HG02571 (cell line): Measurements from ENCODE around the gene SYT13.

Source experiments
- ATAC-seq: cut with Tn5 transposase; IDR thresholded peaks from one replicate; pipeline ENCODE4 v1.9.1; 2021; ENCODE audit warnings: mild to moderate bottlenecking, moderate library complexity; ENCODE audit not compliant: unreplicated experiment

The SYT13 gene

DNA sequence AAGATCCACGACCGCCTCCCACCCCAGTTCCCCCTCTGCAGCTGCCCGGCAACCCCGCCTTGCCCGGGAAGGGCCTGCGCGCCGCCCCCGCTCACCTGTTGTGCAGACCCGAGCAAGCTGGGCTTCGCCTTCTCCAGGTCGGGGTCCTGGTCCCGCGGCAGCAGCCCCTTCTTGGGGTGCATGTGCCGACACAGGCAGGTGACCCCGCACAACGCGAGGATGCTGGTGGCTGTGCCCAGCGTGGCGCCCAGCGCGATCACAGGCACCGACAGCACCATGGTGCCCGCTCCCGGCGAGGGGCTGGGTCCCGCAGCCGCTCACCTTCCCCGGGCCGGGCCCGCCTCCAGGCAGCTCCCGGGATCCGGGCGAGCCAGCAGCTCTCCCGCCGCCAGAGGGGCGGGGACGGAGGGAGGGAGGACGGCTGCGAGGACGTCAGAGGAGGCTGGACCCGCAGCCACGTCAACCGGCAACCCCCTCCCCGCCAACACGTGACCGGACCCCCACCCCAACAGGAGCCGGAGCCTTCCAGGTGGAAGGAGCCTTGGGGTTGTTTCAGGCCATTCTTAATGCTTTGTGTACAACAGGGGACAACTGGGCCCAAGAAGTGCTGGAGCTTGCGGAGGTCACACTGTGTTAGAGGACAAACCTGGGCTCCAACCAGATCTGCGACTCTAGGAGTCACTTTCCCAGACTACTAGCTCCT is at the start of gene SYT13:
Gene SYT13, minus strand, starts transcription at position 412 of the 703 bp plus-strand sequence. Its CDS starts 134 bp downstream, at position 278.
- no peak for ATAC-seq

GRCh38 chr11:45335434-45335833 is 49.3 kb upstream of the SYT13 start:
- ATAC-seq, result no peak

- no peak for ATAC-seq
Observed at GRCh38 chr11:45334836-45335235, 48.7 kb upstream of the SYT13 start.

DNA sequence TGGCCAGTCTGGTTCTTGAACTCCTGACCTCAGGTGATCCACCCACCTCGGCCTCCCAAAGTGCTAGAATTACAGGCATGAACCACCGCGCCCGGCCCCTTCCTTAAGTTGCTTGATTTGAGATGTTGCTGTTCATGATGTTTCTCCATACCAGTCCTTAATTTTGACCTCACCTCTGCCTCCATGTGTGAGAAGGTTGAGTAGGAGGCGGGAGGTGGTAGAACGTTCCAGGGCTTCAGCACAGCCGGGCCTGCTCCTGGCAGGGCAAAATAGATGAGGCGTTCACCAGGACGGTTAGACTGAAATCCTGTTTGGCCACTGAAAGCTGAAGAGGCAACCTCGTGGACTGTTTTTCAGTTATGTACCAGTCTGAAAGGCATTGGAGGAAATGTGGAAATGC is 48.3 kb upstream of the SYT13 start:
- no peak for ATAC-seq

- ATAC-seq, result no peak
Observed at GRCh38 chr11:45333001-45333971, 47.1 kb upstream of the SYT13 start.

DNA sequence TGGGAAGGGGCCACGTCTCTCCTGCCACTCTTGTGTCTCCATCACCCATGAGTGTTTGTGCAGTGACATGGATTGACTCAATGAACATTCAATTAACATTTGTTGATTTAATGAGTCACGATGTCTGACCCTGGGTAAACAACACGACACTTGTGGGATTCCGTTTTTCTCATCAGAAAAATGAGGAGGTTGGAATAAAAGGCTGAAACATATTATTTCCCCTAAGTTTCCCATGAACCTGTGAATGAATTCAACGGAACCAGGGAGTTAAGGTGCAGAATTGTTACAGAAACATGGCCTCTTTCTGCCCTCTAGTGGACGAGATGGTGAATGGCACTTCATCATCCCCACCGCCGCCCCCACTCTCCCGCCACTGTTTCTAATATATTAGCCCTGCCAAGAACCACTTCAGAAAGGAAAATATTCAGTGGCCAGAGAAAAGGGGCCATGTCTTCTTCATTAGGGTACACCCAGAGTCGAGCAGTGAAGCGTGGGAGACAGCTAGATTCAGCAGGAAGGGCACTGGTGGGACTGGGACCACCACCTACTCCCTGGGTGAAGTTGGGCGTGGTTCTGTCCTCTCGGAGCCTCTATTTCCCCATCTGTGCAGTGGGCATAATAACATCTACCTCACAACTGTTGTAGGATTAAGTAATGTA is 46.3 kb upstream of the SYT13 start:
- ATAC-seq, result no peak

DNA sequence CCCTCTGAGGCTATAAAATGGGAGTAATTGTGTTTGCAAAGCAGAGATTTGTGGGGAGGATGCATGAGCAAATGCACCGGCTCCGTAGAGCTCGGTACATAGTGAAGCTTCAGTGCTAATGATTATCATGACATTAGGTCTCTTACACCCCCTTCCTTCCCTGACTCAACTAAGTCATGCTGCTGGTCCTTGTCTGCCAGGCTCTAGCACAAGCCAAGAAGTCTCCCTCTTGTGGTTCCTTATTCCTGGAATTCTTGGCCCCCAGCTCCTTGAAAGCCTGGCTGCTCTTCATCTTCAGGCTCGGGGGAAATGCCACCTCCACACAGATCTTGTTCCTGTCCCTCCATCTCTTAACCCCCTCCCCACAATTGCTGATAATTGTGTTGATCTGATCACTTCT is 45.7 kb upstream of the SYT13 start:
- no peak for ATAC-seq

DNA sequence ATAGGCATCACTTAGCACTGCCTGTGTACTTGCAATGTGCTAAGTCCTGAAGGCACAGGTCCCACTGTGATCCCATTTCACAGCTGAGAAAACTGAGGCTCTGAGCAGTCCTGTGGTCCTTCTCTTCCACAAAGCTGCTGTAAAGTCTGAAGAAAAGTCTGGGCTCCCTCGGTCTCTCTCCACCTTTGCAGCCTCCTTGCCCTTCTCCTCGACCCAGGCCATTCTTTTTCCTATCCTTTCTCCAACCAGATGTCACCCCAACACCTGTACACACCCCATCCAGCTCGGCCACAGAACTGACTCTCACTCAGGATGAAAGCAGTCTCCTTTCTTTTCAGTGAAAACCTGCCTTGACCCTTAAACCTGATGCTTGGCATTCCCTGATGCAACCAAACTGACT is 42.6 kb upstream of the SYT13 start:
- ATAC-seq, result no peak

DNA sequence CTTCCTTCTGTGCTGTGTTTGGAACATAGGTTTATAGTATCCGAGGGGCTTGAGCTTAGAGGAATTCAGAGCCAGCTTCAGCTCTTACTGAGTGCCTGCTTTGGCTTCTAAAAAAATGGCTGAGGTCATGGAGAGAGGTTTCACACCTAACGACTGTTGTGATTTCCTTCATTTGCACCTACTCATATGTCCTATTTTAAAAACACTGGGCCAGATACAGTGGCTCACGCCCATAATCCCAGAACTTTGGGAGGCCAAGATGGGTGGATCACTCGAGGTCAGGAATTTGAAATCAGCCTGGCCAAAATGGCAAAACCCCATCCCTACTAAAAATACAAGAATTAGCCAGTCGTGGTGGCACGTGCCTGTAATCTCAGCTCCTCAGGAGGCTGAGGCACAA is 38.3 kb upstream of the SYT13 start:
- ATAC-seq, result no peak

DNA sequence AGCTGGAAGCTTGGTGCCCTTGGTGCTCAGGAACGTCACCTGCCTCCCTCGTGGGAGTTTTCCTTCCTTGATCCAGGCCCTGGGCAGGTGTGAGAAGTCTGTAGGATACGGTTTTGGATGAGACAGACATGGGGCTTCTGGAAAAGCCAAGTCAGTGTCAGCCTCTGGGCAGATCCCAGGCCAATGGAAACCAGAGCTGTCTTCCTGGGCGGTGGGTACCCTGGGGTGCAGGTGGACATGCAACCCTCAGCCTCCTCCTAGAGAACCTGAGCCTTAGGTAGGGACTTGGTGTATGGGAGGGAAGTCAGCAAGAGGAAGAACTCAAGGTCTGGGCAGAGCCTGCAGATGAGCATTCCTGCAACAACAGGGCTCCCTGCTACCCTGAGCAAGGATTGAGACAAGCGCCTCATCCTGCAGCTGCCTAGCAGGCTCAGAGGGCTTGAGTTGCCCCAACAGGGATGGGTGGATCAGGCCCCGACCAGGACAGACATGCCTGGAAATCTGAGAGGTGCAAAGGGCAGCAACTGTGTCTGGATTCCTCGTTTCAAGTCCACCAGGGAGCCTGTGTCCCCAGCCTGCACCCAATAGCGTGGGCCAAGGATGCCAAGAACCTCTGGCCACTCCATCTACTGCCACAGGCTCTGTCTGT is 37.6 kb upstream of the SYT13 start:
- ATAC-seq, result no peak

DNA sequence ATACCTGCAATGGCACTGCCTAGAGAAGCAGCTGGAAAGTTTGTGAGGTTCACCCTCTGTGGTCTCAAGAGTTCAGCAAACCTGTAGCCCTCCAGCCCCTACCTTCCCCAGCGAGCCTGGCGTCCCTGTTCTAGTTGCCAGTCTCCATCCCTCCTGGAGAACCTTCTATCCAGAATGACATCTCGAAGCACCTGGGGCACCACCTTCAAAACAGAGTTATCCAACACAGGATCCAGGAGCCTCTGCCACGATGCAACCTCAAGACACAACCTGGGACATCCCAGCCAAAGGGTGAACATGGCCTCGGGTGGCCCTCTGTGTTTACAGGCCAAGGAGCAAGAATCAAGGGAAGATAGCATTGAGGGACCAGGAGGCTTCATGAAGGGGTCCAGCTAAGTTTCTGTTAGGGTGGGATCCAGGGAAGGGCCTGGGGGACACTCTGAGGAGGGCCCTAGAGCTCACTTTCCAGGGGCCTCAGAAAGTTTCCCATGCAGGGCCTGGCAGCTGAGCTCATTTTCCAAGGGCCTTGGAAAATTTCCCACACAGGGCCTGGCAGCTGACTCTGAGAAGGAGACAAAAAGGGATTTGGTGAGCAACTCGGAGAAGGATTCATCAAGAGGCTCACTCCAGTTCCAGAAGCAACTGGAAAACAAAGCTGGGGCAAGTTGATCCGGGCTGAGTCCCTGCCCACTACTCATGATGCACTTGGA is 36.9 kb upstream of the SYT13 start:
- ATAC-seq, result no peak

GRCh38 chr11:45322111-45322705 is 36.1 kb upstream of the SYT13 start:
- ATAC-seq, result no peak

- ATAC-seq, result no peak
Observed at GRCh38 chr11:45321669-45322068, 35.5 kb upstream of the SYT13 start.

DNA sequence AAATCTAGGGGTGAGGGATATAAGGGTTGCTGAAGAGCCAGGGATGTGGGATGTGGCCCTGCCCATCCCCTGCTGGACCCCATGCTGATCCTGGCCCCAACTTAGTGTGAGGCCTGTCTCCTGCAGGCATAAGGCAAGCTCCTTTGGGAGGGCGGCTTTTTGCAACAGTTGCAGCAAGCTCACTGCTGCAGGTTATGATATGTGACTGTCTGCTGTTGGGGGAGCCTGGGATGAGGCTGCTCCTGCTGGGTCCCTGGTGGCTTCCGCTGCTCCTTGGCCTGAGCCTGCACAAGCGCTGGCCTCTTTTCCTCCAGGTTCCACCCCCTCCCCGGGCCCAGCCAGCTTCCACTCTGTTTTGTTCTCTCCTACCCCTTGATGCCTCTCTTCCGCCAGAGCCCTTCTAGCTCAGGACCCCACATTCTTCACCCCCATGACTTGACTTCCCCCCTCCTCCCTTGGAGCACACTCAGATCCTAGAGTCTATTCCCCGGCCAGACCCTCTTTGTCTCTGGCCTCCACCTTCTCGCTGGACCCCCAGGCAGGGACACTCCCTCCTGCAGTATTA is 35.0 kb upstream of the SYT13 start:
- ATAC-seq, result no peak

GRCh38 chr11:45320371-45320770 is 34.2 kb upstream of the SYT13 start:
- ATAC-seq, result no peak

DNA sequence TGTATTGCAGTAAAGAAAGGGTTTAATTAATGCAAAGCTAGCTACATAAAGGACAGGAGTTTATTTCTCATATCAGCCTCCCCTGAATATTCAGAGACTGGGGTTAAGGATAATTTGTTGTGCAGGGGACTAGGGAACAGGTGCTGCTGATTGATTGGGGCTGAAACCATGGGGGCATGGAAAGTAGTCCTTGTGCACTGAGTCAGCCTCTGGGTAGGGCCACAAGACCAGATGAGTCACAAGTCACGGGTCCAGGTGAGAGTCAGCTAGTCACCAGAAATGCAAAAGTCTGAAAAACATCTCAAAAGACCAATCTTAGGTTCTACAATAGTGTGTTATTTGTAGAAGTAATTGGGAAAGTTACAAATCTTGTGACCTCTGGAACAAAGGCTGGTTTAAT is 32.9 kb upstream of the SYT13 start:
- ATAC-seq, result no peak

GRCh38 chr11:45318516-45318915 is 32.4 kb upstream of the SYT13 start:
- no peak for ATAC-seq

DNA sequence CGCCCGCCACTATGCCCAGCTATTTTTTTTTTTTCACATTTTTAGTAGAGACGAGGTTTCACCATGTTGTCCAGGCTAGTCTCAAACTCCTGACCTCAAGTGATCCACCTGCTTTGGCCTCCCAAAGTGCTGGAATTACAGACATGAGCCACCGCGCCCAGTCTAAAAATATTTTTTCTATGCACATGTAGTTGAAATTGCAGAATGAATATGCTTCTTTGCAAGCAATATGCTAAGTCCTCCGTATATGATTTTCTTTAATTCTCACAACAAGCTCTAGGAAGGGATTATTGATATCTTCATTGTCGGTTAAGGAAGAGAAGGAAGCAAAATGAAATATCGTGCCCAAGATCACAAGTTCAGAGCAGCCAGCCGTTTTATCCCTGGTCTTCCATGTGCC is 30.1 kb upstream of the SYT13 start:
- ATAC-seq, result no peak

- no peak for ATAC-seq
Observed at GRCh38 chr11:45314900-45315299, 28.8 kb upstream of the SYT13 start.
